Natural killer cell (primary cell): ENCODE measurements around the gene ABI3BP. TPM values are rescaled to one million over a fixed set of nuclear protein-coding genes. Genes with fewer than 3 reads are reported as not detected.

ENCODE experiments used
- ATAC-seq, 3 donors: fragments of 150-1000 bp in 2 of 3; fragments of 200-7000 bp in 1 of 3; cut with Tn5 transposase; 1 replicate in 1 of 3; 2 replicates in 2 of 3; pipeline ENCODE4 v1.10.0; 2021; ENCODE audit warnings: mild to moderate bottlenecking in 2 of 3, moderate library complexity in 2 of 3
- DNase-seq, 2 donors: peaks; one replicate each; pipeline versions ENCODE4 v3.0.0 to v3.0.0-alpha.2; 2013 to 2021; ENCODE audit warnings: mixed read lengths in 1 of 2
- H3K27ac ChIP-seq: one replicate; pipeline ENCODE4 v1.5.1; 2013; ENCODE audit warnings: mild to moderate bottlenecking, low read length
- H3K27me3 ChIP-seq: one replicate; pipeline ENCODE4 v1.6.1; 2013; ENCODE audit warnings: low read length; ENCODE audit not compliant: control insufficient read depth, insufficient read depth
- H3K36me3 ChIP-seq: one replicate; pipeline ENCODE4 v1.6.1; 2013; ENCODE audit warnings: low read length; ENCODE audit not compliant: control insufficient read depth, insufficient read depth
- H3K4me1 ChIP-seq: one replicate; pipeline ENCODE4 v1.6.1; 2013; ENCODE audit warnings: low read length; ENCODE audit not compliant: control insufficient read depth, insufficient read depth
- H3K4me3 ChIP-seq: one replicate; pipeline ENCODE4 v1.5.1; 2013; ENCODE audit warnings: low read length
- H3K9me3 ChIP-seq: one replicate; pipeline ENCODE4 v1.6.1; 2013; ENCODE audit warnings: low read length; ENCODE audit not compliant: control insufficient read depth, insufficient read depth
- H3K27ac Mint-ChIP-seq, 2 donors: one replicate each; pipeline ENCODE4 v1.8.0; 2022; ENCODE audit warnings: mild to moderate bottlenecking in 2 of 2, mixed read lengths in 2 of 2, moderate library complexity in 1 of 2
- H3K27me3 Mint-ChIP-seq, 2 donors: one replicate each; pipeline ENCODE4 v1.8.0; 2022; ENCODE audit warnings: low read depth in 2 of 2, mixed read lengths in 2 of 2
- H3K36me3 Mint-ChIP-seq: one replicate; pipeline ENCODE4 v1.8.0; 2022; ENCODE audit warnings: mixed read lengths
- H3K4me1 Mint-ChIP-seq, 2 donors: one replicate each; pipeline ENCODE4 v1.8.0; 2022; ENCODE audit warnings: mixed read lengths in 2 of 2
- H3K4me3 Mint-ChIP-seq: one replicate; pipeline ENCODE4 v1.8.0; 2022; ENCODE audit warnings: mild to moderate bottlenecking, moderate library complexity, mixed read lengths
- H3K9me3 Mint-ChIP-seq, 2 donors: one replicate each; pipeline ENCODE4 v1.8.0; 2022; ENCODE audit warnings: mixed read lengths in 2 of 2
- WGBS: methylation state at CpG from one replicate; pipeline ENCODE4 v1.1.7; 2013; ENCODE audit warnings: missing lambda C conversion rate; ENCODE audit not compliant: insufficient coverage; 5-methylcytosine and 5-hydroxymethylcytosine counted together
- intact Hi-C: fragments of 100-400 bp; cut with micrococcal nuclease; formaldehyde crosslinking; loops from one replicate; pipeline ENCODE4 v1.14.2; 2022
- total RNA-seq, 4 donors: library from RNA; stranded (reverse); fragments of 120-200 nt in 1 of 4; gene quantifications; one replicate each; pipeline versions ENCODE4 v1.2.3 to v1.2.4, GENCODE V29; 2013 to 2022
- TF ChIP-seq, protein P1 (sequence below): fragments of 200-600 bp; IDR thresholded peaks from one replicate; pipeline ENCODE4 v1.8.0; 2022; ENCODE audit warnings: antibody characterized with exemption

ABI3BP gene
- total RNA-seq, 3 donors from 2014 or later (not counting 1 experiment from before 2014, with no cell fraction given) = not detected

- DNase-seq (no peak), ATAC-seq (no peak)
- peaks cover 0 to 2% of the 10 kb centered on the region in 2 donors for H3K27me3 Mint-ChIP-seq
These were observed 213.7 kb downstream of the ABI3BP start for GRCh38 chr3:100779480-100779879.

DNA sequence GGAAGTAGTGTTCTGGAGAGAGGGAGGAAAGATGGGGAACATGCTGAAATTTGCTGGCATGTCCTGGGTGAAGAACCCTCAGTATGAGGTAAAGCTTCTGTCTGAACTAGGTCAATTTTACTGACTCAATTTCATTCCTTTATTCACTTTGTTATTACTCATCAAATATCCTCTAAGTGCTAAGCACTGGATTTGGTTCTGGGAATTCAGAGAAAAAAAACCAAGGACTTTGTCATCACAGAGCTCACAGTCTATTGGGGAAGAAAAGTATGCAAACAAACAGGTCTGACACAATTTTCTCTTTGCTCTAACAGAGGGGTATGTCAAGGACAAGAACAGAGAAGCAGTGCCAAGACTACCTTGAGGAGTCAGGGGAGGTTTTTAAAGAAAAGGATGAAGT lies 215.9 kb downstream of the ABI3BP start:
- TF ChIP-seq, protein P1, sequence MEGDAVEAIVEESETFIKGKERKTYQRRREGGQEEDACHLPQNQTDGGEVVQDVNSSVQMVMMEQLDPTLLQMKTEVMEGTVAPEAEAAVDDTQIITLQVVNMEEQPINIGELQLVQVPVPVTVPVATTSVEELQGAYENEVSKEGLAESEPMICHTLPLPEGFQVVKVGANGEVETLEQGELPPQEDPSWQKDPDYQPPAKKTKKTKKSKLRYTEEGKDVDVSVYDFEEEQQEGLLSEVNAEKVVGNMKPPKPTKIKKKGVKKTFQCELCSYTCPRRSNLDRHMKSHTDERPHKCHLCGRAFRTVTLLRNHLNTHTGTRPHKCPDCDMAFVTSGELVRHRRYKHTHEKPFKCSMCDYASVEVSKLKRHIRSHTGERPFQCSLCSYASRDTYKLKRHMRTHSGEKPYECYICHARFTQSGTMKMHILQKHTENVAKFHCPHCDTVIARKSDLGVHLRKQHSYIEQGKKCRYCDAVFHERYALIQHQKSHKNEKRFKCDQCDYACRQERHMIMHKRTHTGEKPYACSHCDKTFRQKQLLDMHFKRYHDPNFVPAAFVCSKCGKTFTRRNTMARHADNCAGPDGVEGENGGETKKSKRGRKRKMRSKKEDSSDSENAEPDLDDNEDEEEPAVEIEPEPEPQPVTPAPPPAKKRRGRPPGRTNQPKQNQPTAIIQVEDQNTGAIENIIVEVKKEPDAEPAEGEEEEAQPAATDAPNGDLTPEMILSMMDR = no peak
- H3K36me3 Mint-ChIP-seq = no peaks in the 10 kb centered on the region

More at GRCh38 chr3:100779480-100779879, 213.7 kb downstream of the ABI3BP start:
- H3K27ac Mint-ChIP-seq = no peak overlapping the region
- intact Hi-C loops = no loop called here
- no peaks in the 10 kb centered on the region for H3K36me3 ChIP-seq
- no peaks in the 10 kb centered on the region for H3K4me1 Mint-ChIP-seq
- no peaks in the 10 kb centered on the region for H3K27me3 ChIP-seq
- no peak overlapping the region for H3K27ac ChIP-seq
- no peaks in the 10 kb centered on the region for H3K36me3 Mint-ChIP-seq
- TF ChIP-seq, protein P1 = no peak
- H3K9me3 Mint-ChIP-seq = no peaks in the 10 kb centered on the region
- no peak overlapping the region for H3K4me3 Mint-ChIP-seq
- H3K4me3 ChIP-seq = no peak overlapping the region
- no peaks in the 10 kb centered on the region for H3K9me3 ChIP-seq
- H3K4me1 ChIP-seq = no peaks in the 10 kb centered on the region

GRCh38 chr3:100776746-100777145 lies 216.5 kb downstream of the ABI3BP start:
- H3K4me3 ChIP-seq = no peak overlapping the region
- intact Hi-C loops = no loop called here
- H3K9me3 Mint-ChIP-seq = no peaks in the 10 kb centered on the region
- H3K4me1 Mint-ChIP-seq = no peaks in the 10 kb centered on the region
- no peak overlapping the region for H3K27ac Mint-ChIP-seq
- no peak overlapping the region for H3K27ac ChIP-seq
- no peaks in the 10 kb centered on the region for H3K27me3 ChIP-seq
- TF ChIP-seq, protein P1 = no peak
- H3K36me3 Mint-ChIP-seq = no peaks in the 10 kb centered on the region
- no peaks in the 10 kb centered on the region for H3K27me3 Mint-ChIP-seq
- H3K36me3 ChIP-seq = no peaks in the 10 kb centered on the region
- DNase-seq = no peak
- H3K4me1 ChIP-seq = no peaks in the 10 kb centered on the region
- WGBS = 90% methylated on average over 2 of the region's 2 CpGs
- no peaks in the 10 kb centered on the region for H3K9me3 ChIP-seq
- H3K4me3 Mint-ChIP-seq = no peak overlapping the region
- no peak for ATAC-seq

More for the DNA sequence above, 215.9 kb downstream of the ABI3BP start:
- ATAC-seq (no peak), DNase-seq (no peak)
- Histone ChIP-seq H3K9me3 (no peaks in the 10 kb centered on the region), H3K36me3 (no peaks in the 10 kb centered on the region), H3K4me3 (no peak overlapping the region), H3K27ac (no peak overlapping the region), H3K27me3 (no peaks in the 10 kb centered on the region), H3K4me1 (no peaks in the 10 kb centered on the region)
- no peaks in the 10 kb centered on the region for H3K4me1 Mint-ChIP-seq
- no peak overlapping the region for H3K4me3 Mint-ChIP-seq
- H3K27ac Mint-ChIP-seq = no peak overlapping the region
- no peaks in the 10 kb centered on the region for H3K9me3 Mint-ChIP-seq
- intact Hi-C loops = no loop called here
- H3K27me3 Mint-ChIP-seq = no peaks in the 10 kb centered on the region

GRCh38 chr3:100776097-100776729 lies 217.0 kb downstream of the ABI3BP start:
- no peaks in the 10 kb centered on the region for H3K9me3 ChIP-seq
- no peaks in the 10 kb centered on the region for H3K4me1 ChIP-seq
- Mint-ChIP-seq H3K9me3 (no peaks in the 10 kb centered on the region), H3K27ac (no peak overlapping the region), H3K4me1 (no peaks in the 10 kb centered on the region), H3K27me3 (no peaks in the 10 kb centered on the region), H3K4me3 (no peak overlapping the region), H3K36me3 (no peaks in the 10 kb centered on the region)
- ATAC-seq = no peak
- intact Hi-C loops = no loop called here
- no peaks in the 10 kb centered on the region for H3K36me3 ChIP-seq
- H3K27ac ChIP-seq = no peak overlapping the region
- no peak for DNase-seq
- 86% methylated on average over 2 of the region's 2 CpGs for WGBS
- no peaks in the 10 kb centered on the region for H3K27me3 ChIP-seq
- TF ChIP-seq, protein P1 = no peak
- H3K4me3 ChIP-seq = no peak overlapping the region
